ENCODE results near the gene RARS2. TPM values are rescaled to one million over a fixed set of nuclear protein-coding genes. Genes with fewer than 3 reads are reported as not detected.

Gene RARS2
- total and polyA plus RNA-seq, 2 donors from 2014 or later, result 23.4 to 31.7 TPM

GRCh38 chr6:87608802-87609201, 19.0 kb upstream of the RARS2 start:
- H3K4me1 ChIP-seq (ENCODE audit: control insufficient read depth in 2 of 3, insufficient read depth in 2 of 3, low read depth in 1 of 3, low read length in 3 of 3), result no peaks in the 10 kb centered on the region
- no peak overlapping the region for H3K9ac ChIP-seq (ENCODE audit: low read length in 3 of 3)
- no peak overlapping the region for H3K27ac ChIP-seq (ENCODE audit: low read depth in 2 of 2, low read length in 2 of 2)
- no peak for FAIRE-seq
- H3K27me3 ChIP-seq (ENCODE audit: control insufficient read depth, insufficient read depth, low read length), result no peaks in the 10 kb centered on the region
- peaks cover 4 to 5% (median 4%) of the 10 kb centered on the region in 3 donors for H3K36me3 ChIP-seq (ENCODE audit: control insufficient read depth in 2 of 3, insufficient read depth in 3 of 3, low read length in 3 of 3)
- TF ChIP-seq, protein P1, sequence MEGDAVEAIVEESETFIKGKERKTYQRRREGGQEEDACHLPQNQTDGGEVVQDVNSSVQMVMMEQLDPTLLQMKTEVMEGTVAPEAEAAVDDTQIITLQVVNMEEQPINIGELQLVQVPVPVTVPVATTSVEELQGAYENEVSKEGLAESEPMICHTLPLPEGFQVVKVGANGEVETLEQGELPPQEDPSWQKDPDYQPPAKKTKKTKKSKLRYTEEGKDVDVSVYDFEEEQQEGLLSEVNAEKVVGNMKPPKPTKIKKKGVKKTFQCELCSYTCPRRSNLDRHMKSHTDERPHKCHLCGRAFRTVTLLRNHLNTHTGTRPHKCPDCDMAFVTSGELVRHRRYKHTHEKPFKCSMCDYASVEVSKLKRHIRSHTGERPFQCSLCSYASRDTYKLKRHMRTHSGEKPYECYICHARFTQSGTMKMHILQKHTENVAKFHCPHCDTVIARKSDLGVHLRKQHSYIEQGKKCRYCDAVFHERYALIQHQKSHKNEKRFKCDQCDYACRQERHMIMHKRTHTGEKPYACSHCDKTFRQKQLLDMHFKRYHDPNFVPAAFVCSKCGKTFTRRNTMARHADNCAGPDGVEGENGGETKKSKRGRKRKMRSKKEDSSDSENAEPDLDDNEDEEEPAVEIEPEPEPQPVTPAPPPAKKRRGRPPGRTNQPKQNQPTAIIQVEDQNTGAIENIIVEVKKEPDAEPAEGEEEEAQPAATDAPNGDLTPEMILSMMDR (IDR thresholded peaks at IDR 0.05; ENCODE audit: borderline replicate concordance, extremely low read depth, insufficient read depth), result no peak
- intact Hi-C loops (cut with DNase I), result no loop called here
- no peak overlapping the region for H3K4me3 ChIP-seq (ENCODE audit: low read length in 3 of 3)
- H3K9me3 ChIP-seq (ENCODE audit: control insufficient read depth in 2 of 3, insufficient read depth in 1 of 3, low read length in 3 of 3), result no peaks in the 10 kb centered on the region
- DNase-seq, result no peak

DNA sequence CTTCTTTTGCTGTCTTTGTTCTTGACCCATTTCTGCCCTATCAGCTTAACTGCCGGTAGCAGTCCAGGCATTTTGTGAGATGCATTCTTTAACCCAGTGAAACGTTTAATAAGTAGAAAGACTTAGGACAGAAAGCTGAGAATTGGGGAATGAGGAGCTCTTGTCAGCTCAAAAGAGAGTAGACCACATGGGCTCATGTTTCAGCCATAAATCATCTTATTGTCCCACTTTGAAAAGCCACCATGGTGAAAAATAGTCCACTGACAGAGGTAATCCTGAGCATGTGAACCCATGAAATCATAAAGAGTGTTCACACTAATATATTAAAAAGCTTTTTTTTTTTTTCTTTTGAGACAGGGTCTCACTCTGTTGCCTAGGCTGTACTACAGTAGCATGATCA, 16.4 kb upstream of the RARS2 start:
- intact Hi-C loops (cut with DNase I), result no loop called here
- DNase-seq (peak in 2 of 5 donors; percentile 6 to 16), FAIRE-seq (no peak)
- Histone ChIP-seq H3K9ac (ENCODE audit: low read length in 3 of 3) (no peak overlapping the region), H3K4me1 (ENCODE audit: control insufficient read depth in 2 of 3, insufficient read depth in 2 of 3, low read depth in 1 of 3, low read length in 3 of 3) (no peaks in the 10 kb centered on the region), H3K4me3 (ENCODE audit: low read length in 3 of 3) (no peak overlapping the region), H3K9me3 (ENCODE audit: control insufficient read depth in 2 of 3, insufficient read depth in 1 of 3, low read length in 3 of 3) (no peaks in the 10 kb centered on the region), H3K27ac (ENCODE audit: low read depth in 2 of 2, low read length in 2 of 2) (no peak overlapping the region), H3K36me3 (ENCODE audit: control insufficient read depth in 2 of 3, insufficient read depth in 3 of 3, low read length in 3 of 3) (peaks cover 2 to 4% (median 2%) of the 10 kb centered on the region in 3 donors), H3K27me3 (ENCODE audit: control insufficient read depth, insufficient read depth, low read length) (no peaks in the 10 kb centered on the region)
- TF ChIP-seq, protein P1 (IDR thresholded peaks at IDR 0.05; ENCODE audit: borderline replicate concordance, extremely low read depth, insufficient read depth), result no peak

DNA sequence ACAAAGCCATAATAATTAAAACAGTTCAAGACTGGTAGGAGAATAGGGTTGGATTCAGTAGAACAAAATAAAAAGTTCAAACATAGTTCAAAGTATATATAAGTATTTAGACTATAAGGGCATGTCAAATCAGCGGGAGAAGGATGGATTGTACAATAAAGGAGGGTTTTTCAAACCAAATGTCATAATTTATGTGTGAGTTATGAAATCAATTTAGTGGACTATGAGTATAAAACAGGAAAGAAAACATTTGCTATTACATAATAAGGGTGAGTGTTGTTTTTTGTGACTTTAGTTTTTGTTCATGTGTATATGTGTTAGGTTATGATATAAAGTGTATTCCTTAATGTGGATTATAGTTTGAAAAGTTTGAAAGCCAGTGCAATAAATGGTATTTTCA, 10.8 kb upstream of the RARS2 start:
- intact Hi-C loops (cut with DNase I), result no loop called here
- H3K4me1 ChIP-seq (ENCODE audit: control insufficient read depth in 2 of 3, insufficient read depth in 2 of 3, low read depth in 1 of 3, low read length in 3 of 3), result no peaks in the 10 kb centered on the region
- TF ChIP-seq, protein P1 (IDR thresholded peaks at IDR 0.05; ENCODE audit: borderline replicate concordance, extremely low read depth, insufficient read depth), result no peak
- no peaks in the 10 kb centered on the region for H3K27me3 ChIP-seq (ENCODE audit: control insufficient read depth, insufficient read depth, low read length)
- DNase-seq (no peak), FAIRE-seq (no peak)
- no peak overlapping the region for H3K4me3 ChIP-seq (ENCODE audit: low read length in 3 of 3)
- no peak overlapping the region for H3K9ac ChIP-seq (ENCODE audit: low read length in 3 of 3)
- no peaks in the 10 kb centered on the region for H3K9me3 ChIP-seq (ENCODE audit: control insufficient read depth in 2 of 3, insufficient read depth in 1 of 3, low read length in 3 of 3)
- no peaks in the 10 kb centered on the region for H3K36me3 ChIP-seq (ENCODE audit: control insufficient read depth in 2 of 3, insufficient read depth in 3 of 3, low read length in 3 of 3)
- H3K27ac ChIP-seq (ENCODE audit: low read depth in 2 of 2, low read length in 2 of 2), result no peak overlapping the region

- intact Hi-C loops (cut with DNase I), result no loop called here
- H3K27ac ChIP-seq (ENCODE audit: low read depth in 2 of 2, low read length in 2 of 2), result no peak overlapping the region
- H3K9ac ChIP-seq (ENCODE audit: low read length in 3 of 3), result peak overlapping the region in 1 of 3 donors; percentile 100
- no peak for DNase-seq
- peak overlapping the region; percentile 99 to 100 (median 100) for H3K4me3 ChIP-seq (ENCODE audit: low read length in 3 of 3)
- no peaks in the 10 kb centered on the region for H3K27me3 ChIP-seq (ENCODE audit: control insufficient read depth, insufficient read depth, low read length)
- TF ChIP-seq, protein P1 (IDR thresholded peaks at IDR 0.05; ENCODE audit: borderline replicate concordance, extremely low read depth, insufficient read depth), result no peak
- peaks cover 0 to 8% (median 7%) of the 10 kb centered on the region in 3 donors for H3K4me1 ChIP-seq (ENCODE audit: control insufficient read depth in 2 of 3, insufficient read depth in 2 of 3, low read depth in 1 of 3, low read length in 3 of 3)
- peaks cover 2 to 5% (median 4%) of the 10 kb centered on the region in 3 donors for H3K36me3 ChIP-seq (ENCODE audit: control insufficient read depth in 2 of 3, insufficient read depth in 3 of 3, low read length in 3 of 3)
- H3K9me3 ChIP-seq (ENCODE audit: control insufficient read depth in 2 of 3, insufficient read depth in 1 of 3, low read length in 3 of 3), result no peaks in the 10 kb centered on the region
- FAIRE-seq, result no peak
These were observed 1.2 kb upstream of the RARS2 start for GRCh38 chr6:87590990-87591389.

All from kidney (tissue), 14 donors.